Memory B cell (primary cell): ENCODE measurements around the gene NLRC3.
"Not testable (repeated sequence)": the region's sequence is repeated elsewhere in the genome, so short reads cannot be mapped to it uniquely, and the experiment has no call there.

ENCODE experiments used
- ATAC-seq: fragments of 150-1000 bp; cut with Tn5 transposase; 2 replicates; pipeline ENCODE4 v1.10.0; 2021; ENCODE audit warnings: low read depth, mild to moderate bottlenecking, moderate library complexity
- DNase-seq, 2 donors: peaks; one replicate each; pipeline ENCODE4 v3.0.0; 2022; ENCODE audit warnings: low spot score in 2 of 2
- H3K27ac Mint-ChIP-seq: one replicate; pipeline ENCODE4 v1.8.0; 2022; ENCODE audit warnings: mild to moderate bottlenecking, moderate library complexity, mixed read lengths
- H3K27me3 Mint-ChIP-seq: one replicate; pipeline ENCODE4 v1.8.0; 2022; ENCODE audit warnings: mixed read lengths
- H3K36me3 Mint-ChIP-seq: one replicate; pipeline ENCODE4 v1.8.0; 2022; ENCODE audit warnings: mild to moderate bottlenecking, mixed read lengths
- H3K4me1 Mint-ChIP-seq: one replicate; pipeline ENCODE4 v1.8.0; 2022; ENCODE audit warnings: mixed read lengths
- H3K4me3 Mint-ChIP-seq: one replicate; pipeline ENCODE4 v1.8.0; 2022; ENCODE audit warnings: mild to moderate bottlenecking, moderate library complexity, mixed read lengths
- H3K9me3 Mint-ChIP-seq: one replicate; pipeline ENCODE4 v1.8.0; 2022; ENCODE audit warnings: mixed read lengths

NLRC3 gene

GRCh38 chr16:3536851-3537250 lies 40.4 kb downstream of the NLRC3 start:
- ATAC-seq: no peak
- H3K9me3 Mint-ChIP-seq: no peaks in the 10 kb centered on the region
- H3K4me3 Mint-ChIP-seq: no peak overlapping the region
- H3K4me1 Mint-ChIP-seq: peaks cover 12% of the 10 kb centered on the region
- peaks cover 6% of the 10 kb centered on the region for H3K36me3 Mint-ChIP-seq
- no peaks in the 10 kb centered on the region for H3K27me3 Mint-ChIP-seq
- no peak for DNase-seq
- peak overlapping the region; percentile 74 for H3K27ac Mint-ChIP-seq

GRCh38 chr16:3536271-3536731 lies 40.9 kb downstream of the NLRC3 start:
- no peak for DNase-seq

GRCh38 chr16:3534126-3534525 lies 43.1 kb downstream of the NLRC3 start:
- H3K4me1 Mint-ChIP-seq: peaks cover 12% of the 10 kb centered on the region
- DNase-seq (no peak), ATAC-seq (no peak)
- H3K27ac Mint-ChIP-seq: peak overlapping the region; percentile 60
- H3K9me3 Mint-ChIP-seq: no peaks in the 10 kb centered on the region
- H3K4me3 Mint-ChIP-seq: no peak overlapping the region
- H3K36me3 Mint-ChIP-seq: peaks cover 3% of the 10 kb centered on the region
- no peaks in the 10 kb centered on the region for H3K27me3 Mint-ChIP-seq

More at GRCh38 chr16:3536271-3536731, 40.9 kb downstream of the NLRC3 start:
- Mint-ChIP-seq H3K36me3 (peaks cover 9% of the 10 kb centered on the region), H3K4me3 (no peak overlapping the region), H3K9me3 (no peaks in the 10 kb centered on the region), H3K27ac (peak overlapping the region; percentile 74), H3K27me3 (no peaks in the 10 kb centered on the region), H3K4me1 (peaks cover 12% of the 10 kb centered on the region)
- ATAC-seq: no peak

DNA sequence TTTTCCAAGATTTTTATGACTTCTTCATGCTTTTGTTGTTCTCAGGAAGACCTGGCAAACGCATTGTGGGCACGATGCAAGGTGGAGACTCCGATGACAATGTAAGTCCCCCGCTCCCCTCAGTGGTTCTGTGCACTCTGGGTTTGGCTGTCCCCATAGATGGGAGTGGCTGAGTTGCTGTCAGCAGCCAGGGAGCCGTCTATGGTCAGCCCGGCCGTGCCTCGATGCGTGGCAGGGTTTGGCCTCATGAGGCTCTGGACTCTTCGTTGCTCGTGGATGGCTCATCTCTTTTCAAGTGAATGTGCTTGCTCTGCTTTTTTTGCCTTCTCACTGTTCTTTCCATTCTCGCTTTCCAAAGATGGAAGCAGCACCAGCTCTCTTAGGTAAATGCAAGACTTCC lies 44.5 kb downstream of the NLRC3 start:
- H3K4me1 Mint-ChIP-seq: peaks cover 15% of the 10 kb centered on the region
- H3K36me3 Mint-ChIP-seq: peaks cover 3% of the 10 kb centered on the region
- DNase-seq (no peak), ATAC-seq (no peak)
- no peak overlapping the region for H3K4me3 Mint-ChIP-seq
- no peak overlapping the region for H3K27ac Mint-ChIP-seq
- H3K27me3 Mint-ChIP-seq: no peaks in the 10 kb centered on the region
- no peaks in the 10 kb centered on the region for H3K9me3 Mint-ChIP-seq

DNA sequence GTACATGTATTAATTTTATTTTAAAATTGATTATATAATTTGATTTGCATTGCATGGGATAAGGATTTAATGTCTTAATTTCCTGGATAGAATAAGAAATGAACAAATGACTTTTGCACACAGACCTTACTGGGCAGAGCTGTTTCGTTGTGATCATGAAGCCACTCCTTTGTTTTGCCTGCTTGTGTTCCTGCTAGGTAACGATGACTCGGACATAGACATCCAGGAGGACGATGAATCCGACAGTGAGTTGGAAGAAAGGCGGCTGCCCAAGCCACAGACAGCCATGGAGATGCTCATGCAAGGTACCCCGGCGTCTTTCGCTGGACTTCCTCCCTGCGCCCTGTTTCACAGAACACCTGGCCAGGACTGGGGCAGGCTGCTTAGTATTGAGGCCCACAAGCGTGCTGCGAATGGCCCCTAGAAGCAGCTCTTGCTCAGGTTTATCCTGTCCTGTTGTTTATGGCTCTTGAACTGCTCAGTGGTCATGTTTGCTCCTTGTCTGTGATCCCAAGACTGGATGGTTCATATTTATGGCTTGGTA lies 46.8 kb downstream of the NLRC3 start:
- peaks cover 12% of the 10 kb centered on the region for H3K4me1 Mint-ChIP-seq
- H3K36me3 Mint-ChIP-seq: peaks cover 3% of the 10 kb centered on the region
- no peak for DNase-seq
- ATAC-seq: no peak
- H3K27me3 Mint-ChIP-seq: no peaks in the 10 kb centered on the region
- H3K4me3 Mint-ChIP-seq: no peak overlapping the region
- no peaks in the 10 kb centered on the region for H3K9me3 Mint-ChIP-seq
- H3K27ac Mint-ChIP-seq: no peak overlapping the region

- Mint-ChIP-seq H3K4me1 (peaks cover 7% of the 10 kb centered on the region), H3K27ac (no peak overlapping the region), H3K27me3 (no peaks in the 10 kb centered on the region), H3K36me3 (peaks cover 3% of the 10 kb centered on the region), H3K4me3 (no peak overlapping the region), H3K9me3 (no peaks in the 10 kb centered on the region)
- DNase-seq (no peak), ATAC-seq (no peak)
Measured at GRCh38 chr16:3529175-3529574, 48.0 kb downstream of the NLRC3 start.

- H3K4me1 Mint-ChIP-seq: peaks cover 7% of the 10 kb centered on the region
- H3K36me3 Mint-ChIP-seq: peaks cover 6% of the 10 kb centered on the region
- H3K4me3 Mint-ChIP-seq: no peak overlapping the region
- H3K27me3 Mint-ChIP-seq: no peaks in the 10 kb centered on the region
- no peak for ATAC-seq
- H3K27ac Mint-ChIP-seq: peak overlapping the region; percentile 42
- no peaks in the 10 kb centered on the region for H3K9me3 Mint-ChIP-seq
- no peak for DNase-seq
Measured at GRCh38 chr16:3528406-3528805, 48.8 kb downstream of the NLRC3 start.

GRCh38 chr16:3527216-3527829 lies 49.9 kb downstream of the NLRC3 start:
- not testable (repeated sequence) for H3K27ac Mint-ChIP-seq, H3K4me1 Mint-ChIP-seq, H3K9me3 Mint-ChIP-seq, ATAC-seq, H3K36me3 Mint-ChIP-seq, H3K27me3 Mint-ChIP-seq
- peak overlapping the region; percentile 34 for H3K4me3 Mint-ChIP-seq
- DNase-seq: peak; percentile 53 to 56

DNA sequence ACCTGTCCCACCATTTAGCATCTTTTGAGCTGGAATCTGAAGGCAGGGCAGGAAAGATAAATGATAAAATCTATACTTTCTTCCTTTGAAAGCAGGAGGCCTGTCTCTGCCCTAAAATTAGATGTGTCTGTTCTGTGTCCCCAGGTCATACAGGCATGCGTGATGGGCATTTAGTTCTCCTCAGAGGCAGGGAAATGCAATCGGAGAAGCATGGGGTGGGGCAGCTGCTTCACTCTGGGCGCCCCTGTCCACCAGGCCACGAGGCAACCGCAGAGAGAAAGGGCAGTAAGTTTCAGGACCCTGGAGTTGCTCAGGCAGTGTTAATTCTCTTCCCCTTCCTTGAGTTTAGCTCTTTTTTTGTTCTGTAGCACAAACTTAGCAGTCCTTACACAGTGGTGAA lies 51.3 kb downstream of the NLRC3 start:
- no peak for ATAC-seq
- Mint-ChIP-seq H3K4me1 (peaks cover 7% of the 10 kb centered on the region), H3K36me3 (peaks cover 3% of the 10 kb centered on the region), H3K4me3 (no peak overlapping the region), H3K27ac (no peak overlapping the region), H3K9me3 (no peaks in the 10 kb centered on the region), H3K27me3 (no peaks in the 10 kb centered on the region)
- DNase-seq: no peak

DNA sequence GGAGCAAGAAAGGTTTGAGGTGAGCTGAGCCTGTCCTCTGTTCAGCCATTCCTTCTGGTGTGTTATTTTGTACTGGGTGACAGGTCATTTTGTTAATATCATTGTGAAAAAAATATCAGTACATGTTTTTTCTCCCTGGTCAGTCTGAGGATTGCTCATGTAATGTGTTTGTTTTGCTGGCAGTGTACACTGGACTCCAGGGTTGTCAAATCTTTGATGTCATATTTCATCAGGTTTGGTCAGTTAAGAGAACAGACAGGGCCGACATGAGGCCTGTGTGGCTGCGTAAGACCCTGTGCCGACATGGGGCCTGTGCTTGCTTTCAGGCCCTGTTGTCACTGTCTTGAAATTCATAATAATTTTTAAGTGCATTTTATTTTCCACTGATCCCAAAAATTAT lies 53.9 kb downstream of the NLRC3 start:
- no peak for DNase-seq
- no peak overlapping the region for H3K27ac Mint-ChIP-seq
- H3K4me3 Mint-ChIP-seq: no peak overlapping the region
- no peaks in the 10 kb centered on the region for H3K9me3 Mint-ChIP-seq
- peaks cover 7% of the 10 kb centered on the region for H3K4me1 Mint-ChIP-seq
- no peak for ATAC-seq
- peaks cover 9% of the 10 kb centered on the region for H3K36me3 Mint-ChIP-seq
- no peaks in the 10 kb centered on the region for H3K27me3 Mint-ChIP-seq

DNA sequence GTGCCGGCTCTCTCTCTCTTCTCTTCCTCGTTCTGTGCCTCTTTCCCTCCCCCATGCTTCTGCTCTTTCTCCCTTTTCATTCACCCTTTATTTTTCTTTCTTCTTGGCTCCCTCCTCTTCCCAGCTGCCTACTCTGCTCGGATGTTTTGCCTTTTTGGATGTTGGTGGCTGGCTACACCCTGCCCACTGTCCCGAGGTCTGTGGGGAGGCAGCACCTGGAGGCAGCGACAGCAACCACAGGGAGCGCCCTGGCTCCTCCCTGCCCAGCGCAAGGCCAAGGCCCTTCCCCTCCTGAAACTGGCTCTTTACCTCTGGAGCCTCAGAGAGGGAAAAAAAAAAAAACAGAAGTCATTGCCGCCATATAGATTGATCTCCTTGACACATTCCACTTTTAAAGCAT lies 56.4 kb downstream of the NLRC3 start:
- Mint-ChIP-seq H3K36me3 (peaks cover 11% of the 10 kb centered on the region), H3K9me3 (no peaks in the 10 kb centered on the region), H3K27me3 (no peaks in the 10 kb centered on the region), H3K4me1 (no peaks in the 10 kb centered on the region), H3K27ac (no peak overlapping the region), H3K4me3 (no peak overlapping the region)
- DNase-seq: no peak
- ATAC-seq: no peak

GRCh38 chr16:3520413-3520812 lies 56.8 kb downstream of the NLRC3 start:
- DNase-seq (no peak), ATAC-seq (no peak)
- Mint-ChIP-seq H3K27me3 (no peaks in the 10 kb centered on the region), H3K4me3 (no peak overlapping the region), H3K36me3 (peaks cover 11% of the 10 kb centered on the region), H3K9me3 (no peaks in the 10 kb centered on the region), H3K27ac (no peak overlapping the region), H3K4me1 (no peaks in the 10 kb centered on the region)

GRCh38 chr16:3519581-3519980 lies 57.6 kb downstream of the NLRC3 start:
- no peaks in the 10 kb centered on the region for H3K27me3 Mint-ChIP-seq
- H3K9me3 Mint-ChIP-seq: no peaks in the 10 kb centered on the region
- DNase-seq (no peak), ATAC-seq (no peak)
- peak overlapping the region; percentile 48 for H3K27ac Mint-ChIP-seq
- H3K4me1 Mint-ChIP-seq: no peaks in the 10 kb centered on the region
- H3K4me3 Mint-ChIP-seq: no peak overlapping the region
- peaks cover 11% of the 10 kb centered on the region for H3K36me3 Mint-ChIP-seq

DNA sequence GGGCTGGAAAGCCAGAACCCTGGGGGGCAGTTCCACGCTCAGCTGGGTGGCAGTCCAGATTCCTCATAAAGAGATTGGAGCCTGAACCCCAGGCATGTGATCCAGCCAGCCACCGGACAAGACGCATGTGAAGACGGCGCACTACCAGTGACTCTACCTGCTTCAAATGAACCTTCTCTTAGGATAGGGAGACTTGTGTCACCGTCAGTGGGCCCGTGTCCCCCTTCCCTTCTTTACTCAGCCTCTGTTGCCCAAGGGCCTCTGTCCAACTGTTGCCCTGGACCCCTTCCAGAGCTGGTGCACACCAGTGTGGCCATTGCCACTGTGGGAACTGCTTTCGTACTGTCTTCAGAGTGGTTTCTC lies 58.2 kb downstream of the NLRC3 start:
- Mint-ChIP-seq H3K4me3 (no peak overlapping the region), H3K4me1 (no peaks in the 10 kb centered on the region), H3K27me3 (no peaks in the 10 kb centered on the region), H3K27ac (no peak overlapping the region), H3K9me3 (no peaks in the 10 kb centered on the region), H3K36me3 (peaks cover 11% of the 10 kb centered on the region)
- no peak for DNase-seq
- ATAC-seq: no peak

- no peaks in the 10 kb centered on the region for H3K9me3 Mint-ChIP-seq
- H3K4me3 Mint-ChIP-seq: no peak overlapping the region
- H3K4me1 Mint-ChIP-seq: no peaks in the 10 kb centered on the region
- ATAC-seq: no peak
- H3K27ac Mint-ChIP-seq: no peak overlapping the region
- no peaks in the 10 kb centered on the region for H3K27me3 Mint-ChIP-seq
- peaks cover 13% of the 10 kb centered on the region for H3K36me3 Mint-ChIP-seq
- no peak for DNase-seq
Measured at GRCh38 chr16:3518292-3518985, 58.8 kb downstream of the NLRC3 start.
